NCI-H2171 (cell line): ENCODE measurements around the gene TSHZ2.

Source experiments
- DNase-seq: peaks from one replicate; lab custom pipeline; 2025; lab: John Stamatoyannopoulos, UW

The TSHZ2 gene

GRCh38 chr20:53028337-53029007 lies 56.3 kb downstream of the TSHZ2 start:
- no peak for DNase-seq

- no peak for DNase-seq
These were observed 57.9 kb downstream of the TSHZ2 start for GRCh38 chr20:53030061-53030460.

DNA sequence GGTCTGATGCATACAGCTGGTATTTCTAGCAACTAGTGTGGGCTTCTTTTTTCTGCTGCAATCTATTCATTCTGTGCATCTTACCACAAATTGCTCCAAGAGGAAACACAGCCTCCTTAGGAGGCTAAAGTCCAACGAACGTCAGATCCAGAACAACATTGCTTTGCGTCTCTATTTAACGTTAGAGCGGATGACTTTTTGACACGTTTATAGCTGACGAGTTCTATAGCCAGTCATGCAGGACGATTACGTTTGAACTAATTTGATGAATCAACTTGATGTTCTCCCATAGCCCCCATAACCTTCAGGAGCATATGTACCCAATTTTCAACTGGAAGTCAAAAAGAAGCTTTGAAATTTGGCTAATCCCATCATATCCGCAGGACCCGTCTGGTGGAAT lies 59.9 kb downstream of the TSHZ2 start:
- DNase-seq: no peak

DNA sequence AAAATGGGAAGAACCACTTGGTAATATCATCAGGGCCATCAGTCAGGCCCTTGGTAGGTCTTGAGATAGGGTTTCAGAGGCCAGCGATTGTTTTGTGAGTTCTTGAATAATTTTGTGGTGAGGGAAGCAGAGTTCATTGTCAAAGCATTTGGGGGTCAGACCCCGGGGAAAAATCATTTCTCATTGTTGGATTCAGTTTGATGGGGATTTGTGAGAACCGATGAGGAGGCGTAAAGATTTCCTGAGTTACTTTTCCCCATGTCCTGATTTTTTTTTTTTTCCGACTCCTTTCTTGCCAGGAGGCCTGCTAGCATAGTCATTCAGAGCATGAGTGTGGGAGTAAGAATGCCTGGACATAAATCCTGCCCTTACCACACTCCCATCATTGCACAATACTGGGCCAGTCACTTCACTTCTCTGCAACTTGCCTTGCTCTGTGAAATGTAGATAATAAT lies 60.3 kb downstream of the TSHZ2 start:
- DNase-seq: no peak

DNA sequence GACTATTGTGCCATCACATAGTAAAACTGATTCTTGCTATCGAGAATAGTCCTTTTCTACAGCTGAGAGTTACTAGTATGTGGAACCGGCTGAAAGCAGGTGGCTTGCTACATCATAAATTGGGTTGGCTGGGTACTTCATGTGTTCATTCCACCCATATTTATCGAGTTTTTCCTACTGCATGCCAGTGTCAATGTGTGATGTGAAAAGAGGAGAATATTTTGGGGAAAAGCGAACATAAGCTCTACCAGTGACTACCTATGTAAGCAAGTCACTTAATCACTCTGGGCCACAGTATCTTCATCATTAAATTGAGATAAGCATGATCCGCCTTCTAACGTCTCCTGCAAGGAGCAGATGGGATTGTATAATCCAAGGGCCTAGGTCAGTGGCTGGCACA lies 61.0 kb downstream of the TSHZ2 start:
- no peak for DNase-seq

DNA sequence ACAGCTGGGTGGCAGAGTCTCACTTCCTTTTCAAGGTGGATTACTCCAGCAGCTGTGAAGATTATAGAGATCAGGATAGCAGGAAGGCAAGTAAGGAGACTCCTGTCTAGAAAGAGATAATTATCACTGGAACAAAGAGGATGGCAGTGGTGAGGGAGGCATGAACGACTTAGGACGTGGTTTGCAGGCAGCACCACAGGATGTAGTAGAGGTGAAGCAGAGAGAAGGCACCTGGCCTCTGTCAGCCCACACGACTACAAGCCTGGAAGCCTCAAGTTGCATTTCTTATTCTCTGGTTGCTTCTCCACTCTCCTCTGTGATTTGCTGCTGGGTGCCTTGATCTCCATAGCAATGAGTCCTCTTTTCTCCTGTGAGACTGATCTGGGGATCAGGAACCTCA lies 62.7 kb downstream of the TSHZ2 start:
- no peak for DNase-seq

DNA sequence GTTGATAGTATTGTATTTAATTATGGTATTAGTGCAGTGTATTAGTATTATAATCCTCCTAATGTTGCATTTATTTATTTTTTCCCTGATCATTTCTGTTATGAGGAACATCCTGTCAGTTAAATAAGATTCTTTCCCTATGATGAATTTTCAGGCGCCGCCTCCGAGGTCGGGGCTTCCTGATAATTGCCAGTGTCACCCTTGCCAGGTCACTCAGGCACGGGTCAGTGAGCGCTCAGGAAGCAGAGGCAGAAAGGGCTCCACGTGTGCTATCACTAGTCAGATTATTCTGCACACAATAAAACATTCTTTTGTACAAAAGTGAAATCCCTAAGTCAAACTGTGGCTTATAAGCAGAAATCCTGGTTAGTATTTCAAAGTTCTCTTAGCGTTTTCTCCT lies 64.8 kb downstream of the TSHZ2 start:
- DNase-seq: no peak

GRCh38 chr20:53037621-53038020 lies 65.5 kb downstream of the TSHZ2 start:
- DNase-seq: no peak

DNA sequence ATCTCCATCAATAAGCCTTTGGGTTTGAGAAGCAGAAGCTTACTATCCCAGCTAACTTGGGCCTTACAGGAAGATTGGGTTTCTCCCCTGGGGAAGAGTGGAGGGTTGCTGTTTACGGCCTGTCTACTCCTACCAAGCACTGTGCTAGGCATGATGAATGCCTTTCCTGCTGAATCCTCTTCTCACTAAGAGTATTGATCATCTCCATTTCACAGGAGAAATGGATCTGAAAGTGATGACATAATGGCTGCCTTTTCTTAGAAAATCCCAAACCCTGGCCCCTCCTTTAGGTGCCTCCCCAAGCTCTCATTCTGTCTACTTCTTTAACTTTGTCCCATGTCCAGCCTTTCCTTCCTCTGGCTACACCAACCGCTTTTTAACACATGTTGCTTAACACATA lies 66.1 kb downstream of the TSHZ2 start:
- DNase-seq: no peak

GRCh38 chr20:53040693-53041589 lies 68.8 kb downstream of the TSHZ2 start:
- no peak for DNase-seq

- DNase-seq: no peak
These were observed 70.4 kb downstream of the TSHZ2 start for GRCh38 chr20:53042521-53042920.

DNA sequence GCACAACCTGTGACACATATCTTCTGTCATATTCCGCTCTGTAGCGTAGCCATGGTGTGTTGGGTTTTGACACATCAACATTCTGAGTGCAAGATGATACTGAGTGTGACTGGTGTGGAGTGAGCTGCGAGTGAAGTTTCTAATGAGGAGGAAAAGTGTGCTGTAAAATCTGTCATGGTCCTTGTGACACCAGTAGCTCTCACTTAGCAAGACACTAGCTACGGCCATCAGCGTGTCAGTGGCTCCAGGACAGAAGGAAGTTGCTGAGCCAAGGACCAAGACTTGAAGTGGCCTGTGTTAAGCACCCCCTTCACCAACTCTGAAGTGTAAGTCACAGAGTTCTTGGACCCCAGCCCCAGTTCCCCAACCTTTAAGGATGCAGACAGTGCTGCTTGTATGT lies 72.1 kb downstream of the TSHZ2 start:
- no peak for DNase-seq

DNA sequence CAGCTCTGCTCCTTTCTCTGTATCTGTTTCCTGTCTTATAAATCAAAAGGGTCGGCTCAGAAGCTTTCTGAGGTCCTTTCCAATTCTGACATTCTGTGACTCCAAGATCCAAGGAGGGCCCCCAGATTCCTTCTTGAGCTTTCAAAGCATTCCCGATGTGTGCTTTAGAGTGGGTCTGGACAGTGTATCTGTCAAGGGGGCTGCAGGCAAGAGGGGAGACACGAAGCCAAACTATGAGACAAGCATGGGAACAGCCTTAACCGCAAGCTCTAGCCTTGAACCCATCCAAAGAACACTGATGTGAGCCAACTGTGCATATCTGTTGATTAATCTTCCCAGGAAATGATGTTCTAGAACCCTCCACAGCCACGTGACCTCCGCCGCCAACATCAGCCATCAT lies 73.8 kb downstream of the TSHZ2 start:
- DNase-seq: no peak

GRCh38 chr20:53047203-53047602 lies 75.0 kb downstream of the TSHZ2 start:
- DNase-seq: no peak

GRCh38 chr20:53048387-53048786 lies 76.2 kb downstream of the TSHZ2 start:
- no peak for DNase-seq

DNA sequence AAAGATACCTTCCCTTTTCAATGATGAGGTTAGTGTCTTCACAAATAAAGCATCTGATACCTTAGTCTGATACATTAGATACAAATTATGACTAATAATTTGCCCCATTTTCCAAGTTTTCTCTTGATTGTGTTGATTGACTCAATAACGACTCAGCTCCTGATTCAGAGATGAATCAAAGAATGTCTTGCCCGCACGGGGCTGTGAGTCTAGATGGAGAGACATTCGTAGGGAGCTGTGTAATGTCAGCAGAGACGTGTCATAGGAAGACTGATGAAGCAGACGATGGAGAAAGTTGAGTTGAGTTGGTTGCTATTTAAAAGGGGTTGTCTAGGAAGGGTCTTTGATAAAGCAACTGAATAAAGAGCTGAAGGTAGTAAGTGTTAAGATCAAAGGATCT lies 78.2 kb downstream of the TSHZ2 start:
- DNase-seq: no peak

DNA sequence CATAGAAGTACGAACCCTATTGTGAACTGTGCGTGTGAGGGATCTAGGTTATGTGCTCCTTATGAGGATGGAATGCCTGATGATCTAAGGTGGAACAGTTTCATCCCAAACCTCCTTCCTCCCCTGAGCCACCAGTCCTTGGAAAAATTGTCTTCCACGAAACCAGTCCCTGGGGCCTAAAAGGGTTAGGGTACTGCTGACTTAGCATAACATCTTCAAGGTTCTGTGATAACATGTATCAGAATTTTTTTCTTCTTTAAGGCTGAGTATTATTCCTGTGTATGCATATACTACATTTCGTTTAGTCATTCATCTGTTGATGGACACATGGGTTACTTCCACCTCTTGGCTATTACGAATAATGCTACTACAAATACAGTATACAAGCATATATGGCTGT lies 80.2 kb downstream of the TSHZ2 start:
- no peak for DNase-seq

- no peak for DNase-seq
These were observed 81.4 kb downstream of the TSHZ2 start for GRCh38 chr20:53053595-53053994.

- no peak for DNase-seq
These were observed 83.4 kb downstream of the TSHZ2 start for GRCh38 chr20:53055367-53056067.

DNA sequence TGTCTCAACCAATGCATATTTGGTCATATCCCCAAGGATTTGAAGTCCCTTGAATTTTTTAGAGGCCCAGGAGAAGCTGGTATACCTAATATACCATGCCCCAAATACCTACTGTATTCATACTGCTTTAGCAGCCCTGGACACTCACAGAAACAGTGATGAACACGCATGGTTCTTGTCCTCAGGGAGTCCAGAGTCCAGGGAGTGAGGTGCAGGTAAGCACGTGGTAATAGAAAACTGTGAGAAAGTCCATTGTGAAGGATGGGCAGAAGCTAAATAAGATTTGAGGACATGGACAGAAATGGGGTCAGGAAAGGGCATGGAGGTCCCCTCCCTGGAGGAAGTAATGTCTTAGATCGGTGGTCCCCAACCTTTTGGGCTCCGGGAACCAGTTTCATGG lies 85.4 kb downstream of the TSHZ2 start:
- DNase-seq: no peak

GRCh38 chr20:53059848-53060247 lies 87.7 kb downstream of the TSHZ2 start:
- no peak for DNase-seq

- DNase-seq: no peak
These were observed 89.3 kb downstream of the TSHZ2 start for GRCh38 chr20:53061192-53062108.
